IMR-90 (cell line): ENCODE data around the gene GRIPAP1. TPM values are rescaled to one million over a fixed set of nuclear protein-coding genes. Genes with fewer than 3 reads are reported as not detected.

Experiments
- ATAC-seq: fragments of 200-7000 bp; cut with Tn5 transposase; 2 replicates; pipeline ENCODE4 v1.9.1; 2020; ENCODE audit warnings: low read depth, mild to moderate bottlenecking, moderate library complexity
- BruUV-seq: library from RNA; stranded (reverse); fragments of 400-500 nt; replicated peaks from 2 replicates; lab custom pipeline; 2021; lab: Mats Ljungman, UMichigan
- CTCF ChIA-PET: fragments of 300-600 bp; formaldehyde crosslinking; extraction: SDS; loops from one replicate; lab custom pipeline; 2021; ENCODE audit warnings: antibody characterized with exemption; lab: Yijun Ruan, JAX
- POLR2A ChIA-PET: fragments of 300-600 bp; sonication (Branson Sonifier 250); formaldehyde crosslinking; loops from one replicate; lab custom pipeline; 2022; ENCODE audit warnings: antibody characterized with exemption; ENCODE audit not compliant: unreplicated experiment; lab: Charles Lee
- DNase-seq: peaks from one replicate; pipeline ENCODE4 v3.0.0; 2013
- H2AFZ ChIP-seq: replicated peaks from 2 replicates; pipeline ENCODE3; 2013; ENCODE audit warnings: low read length, mild to moderate bottlenecking; ENCODE audit not compliant: poor library complexity
- H2AK5ac ChIP-seq: 2 replicates; pipeline ENCODE4 v1.6.1; 2013; ENCODE audit warnings: low read depth, low read length, inconsistent platforms
- H2AK9ac ChIP-seq: replicated peaks from 2 replicates; pipeline ENCODE3; 2013; ENCODE audit warnings: mild to moderate bottlenecking, low read depth, low read length, moderate library complexity; ENCODE audit not compliant: poor library complexity
- H2BK120ac ChIP-seq: 2 replicates; pipeline ENCODE4 v1.6.1; 2013; ENCODE audit warnings: low read depth, low read length, inconsistent platforms
- H2BK15ac ChIP-seq: 3 replicates; pipeline ENCODE4 v1.6.1; 2013; ENCODE audit warnings: low read depth, low read length, inconsistent platforms
- H2BK20ac ChIP-seq: 2 replicates; pipeline ENCODE4 v1.6.1; 2013; ENCODE audit warnings: low read depth, mild to moderate bottlenecking, inconsistent platforms, low read length, moderate library complexity
- H2BK5ac ChIP-seq: 2 replicates; pipeline ENCODE4 v1.6.1; 2013; ENCODE audit warnings: mild to moderate bottlenecking, low read depth, low read length, inconsistent platforms; ENCODE audit not compliant: poor library complexity, severe bottlenecking
- H3K14ac ChIP-seq: replicated peaks from 2 replicates; pipeline ENCODE4 v1.6.1; 2013; ENCODE audit warnings: low read depth, low read length, inconsistent platforms
- H3K18ac ChIP-seq: 2 replicates; pipeline ENCODE4 v1.6.1; 2013; ENCODE audit warnings: low read depth, low read length, control low read depth
- H3K23ac ChIP-seq: 2 replicates; pipeline ENCODE4 v1.6.1; 2013; ENCODE audit warnings: low read depth, low read length, inconsistent platforms
- H3K27ac ChIP-seq: 2 replicates; pipeline ENCODE4 v1.5.1; 2013; ENCODE audit warnings: mild to moderate bottlenecking, control low read depth, low read length; ENCODE audit not compliant: insufficient read depth
- H3K27me3 ChIP-seq: 2 replicates; pipeline ENCODE4 v1.6.1; 2013; ENCODE audit warnings: low read length; ENCODE audit not compliant: control insufficient read depth, insufficient read depth
- H3K36me3 ChIP-seq: 2 replicates; pipeline ENCODE4 v1.6.1; 2013; ENCODE audit warnings: low read length, mixed read lengths; ENCODE audit not compliant: control insufficient read depth, insufficient read depth
- H3K4ac ChIP-seq: 2 replicates; pipeline ENCODE4 v1.6.1; 2013; ENCODE audit warnings: low read depth, low read length, inconsistent platforms
- H3K4me1 ChIP-seq: 2 replicates; pipeline ENCODE4 v1.6.1; 2013; ENCODE audit warnings: low read length, mixed read lengths; ENCODE audit not compliant: control insufficient read depth, insufficient read depth
- H3K4me2 ChIP-seq: 2 replicates; pipeline ENCODE4 v1.6.1; 2013; ENCODE audit warnings: low read depth, mild to moderate bottlenecking, control low read depth, low read length, moderate library complexity
- H3K4me3 ChIP-seq: 2 replicates; pipeline ENCODE4 v1.5.1; 2013; ENCODE audit warnings: low read depth, mild to moderate bottlenecking, control low read depth, low read length, moderate library complexity; ENCODE audit not compliant: insufficient read depth
- H3K56ac ChIP-seq: 2 replicates; pipeline ENCODE4 v1.6.1; 2013; ENCODE audit warnings: low read length, inconsistent platforms; ENCODE audit not compliant: insufficient read depth; ENCODE audit errors: extremely low read depth
- H3K79me1 ChIP-seq, 2 experiments: 2 replicates each; pipeline ENCODE4 v1.6.1; 2013; ENCODE audit warnings: low read length in 2 of 2, inconsistent platforms in 1 of 2, low read depth in 1 of 2
- H3K9ac ChIP-seq: 2 replicates; pipeline ENCODE4 v1.6.1; 2013; ENCODE audit warnings: low read depth, low read length, control low read depth
- H3K9me1 ChIP-seq: 2 replicates; pipeline ENCODE4 v1.6.1; 2013; ENCODE audit warnings: low read length, inconsistent platforms; ENCODE audit not compliant: insufficient read depth
- H3K9me3 ChIP-seq: 2 replicates; pipeline ENCODE4 v1.6.1; 2013; ENCODE audit warnings: low read length; ENCODE audit not compliant: control insufficient read depth, insufficient read depth
- H4K20me1 ChIP-seq: 2 replicates; pipeline ENCODE4 v1.6.1; 2013; ENCODE audit warnings: low read length, inconsistent platforms; ENCODE audit not compliant: insufficient read depth
- H4K5ac ChIP-seq: 2 replicates; pipeline ENCODE4 v1.6.1; 2013; ENCODE audit warnings: mild to moderate bottlenecking, low read depth, low read length, control low read depth
- H4K8ac ChIP-seq, 2 experiments: 2 replicates each; pipeline ENCODE4 v1.6.1; 2013; ENCODE audit warnings: low read depth in 2 of 2, low read length in 2 of 2, control low read depth in 1 of 2, inconsistent platforms in 1 of 2
- H4K91ac ChIP-seq: 2 replicates; pipeline ENCODE4 v1.6.1; 2013; ENCODE audit warnings: low read depth, low read length, inconsistent platforms; ENCODE audit not compliant: insufficient read depth
- BHLHE40 ChIP-seq: fragments of 150-350 bp; IDR thresholded peaks from 2 replicates; pipeline ENCODE4 v1.6.1; 2016; ENCODE audit warnings: mild to moderate bottlenecking, low read depth, low read length
- CEBPB ChIP-seq: IDR thresholded peaks from 2 replicates; pipeline ENCODE4 v1.6.1; 2012; ENCODE audit warnings: low read depth, low read length, improper control_type of control experiment
- CHD1 ChIP-seq: IDR thresholded peaks from 2 replicates; pipeline ENCODE4 v1.6.1; 2012; ENCODE audit warnings: low read depth, low read length, improper control_type of control experiment
- ELK1 ChIP-seq: fragments of 150-350 bp; IDR thresholded peaks from 2 replicates; pipeline ENCODE4 v1.6.1; 2016; ENCODE audit warnings: low read depth, mild to moderate bottlenecking, low read length, moderate library complexity, borderline replicate concordance
- FOS ChIP-seq: fragments of 150-350 bp; IDR thresholded peaks from 2 replicates; pipeline ENCODE4 v1.6.1; 2016; ENCODE audit warnings: low read depth, low read length
- MAFK ChIP-seq: IDR thresholded peaks from 2 replicates; pipeline ENCODE4 v1.6.1; 2012; ENCODE audit warnings: low read depth, low read length, improper control_type of control experiment
- MAZ ChIP-seq: IDR thresholded peaks from 2 replicates; pipeline ENCODE4 v1.6.1; 2012; ENCODE audit warnings: low read depth, mild to moderate bottlenecking, low read length, improper control_type of control experiment, moderate library complexity, borderline replicate concordance
- MXI1 ChIP-seq: IDR thresholded peaks from 2 replicates; pipeline ENCODE4 v1.6.1; 2012; ENCODE audit warnings: low read depth, mild to moderate bottlenecking, low read length, moderate library complexity, borderline replicate concordance
- NFE2L2 ChIP-seq: fragments of 150-350 bp; IDR thresholded peaks from 2 replicates; pipeline ENCODE4 v1.6.1; 2016; ENCODE audit warnings: low read depth, mild to moderate bottlenecking, low read length
- RAD21 ChIP-seq: IDR thresholded peaks from 2 replicates; pipeline ENCODE4 v1.6.1; 2012; ENCODE audit warnings: low read length, improper control_type of control experiment
- RCOR1 ChIP-seq: IDR thresholded peaks from 2 replicates; pipeline ENCODE4 v1.6.1; 2012; ENCODE audit warnings: mild to moderate bottlenecking, low read length, improper control_type of control experiment; ENCODE audit not compliant: insufficient replicate concordance
- RFX5 ChIP-seq: IDR thresholded peaks from 2 replicates; pipeline ENCODE4 v1.8.0; 2012; ENCODE audit warnings: low read depth, mild to moderate bottlenecking, low read length, moderate library complexity
- WGBS, 2 experiments: methylation state at CpG; one replicate each; pipeline versions ENCODE4 v1.1.5 to v1.1.7; 2013; ENCODE audit warnings: missing lambda C conversion rate in 2 of 2; ENCODE audit not compliant: insufficient read length in 1 of 2; ENCODE audit errors: extremely low coverage in 2 of 2; 5-methylcytosine and 5-hydroxymethylcytosine counted together
- dilution Hi-C: fragments of 300-500 bp; cut with HindIII; formaldehyde crosslinking; loops from one replicate; pipeline ENCODE4 v1.14.3; 2018; ENCODE audit warnings: low sequenced_read_pairs; ENCODE audit not compliant: unreplicated experiment
- in situ Hi-C: fragments of 300-500 bp; cut with MboI; formaldehyde crosslinking; loops from 3 replicates; pipeline ENCODE4 v1.14.3; 2019; ENCODE audit warnings: low sequenced_read_pairs, inconsistent platforms, mixed read lengths
- intact Hi-C: fragments of 100-400 bp; cut with micrococcal nuclease; formaldehyde crosslinking; loops from 2 replicates; pipeline ENCODE4 v1.10.0; 2022
- polyA plus RNA-seq, 3 experiments: library from polyadenylated mRNA; depleted of rRNA; stranded (reverse); fragments of >200 nt; gene quantifications; 2 replicates each; pipeline ENCODE4 v1.2.3, GENCODE V29; 2012; ENCODE audit warnings: low replicate concordance in 1 of 3
- total RNA-seq: library from RNA; depleted of rRNA; stranded (reverse); fragments of >200 nt; gene quantifications from 2 replicates; pipeline ENCODE4 v1.2.3, GENCODE V29; 2012
- TF ChIP-seq, protein P1 (sequence below): conservative IDR thresholded peaks from 2 replicates; pipeline ENCODE4 v1.5.1; 2012; ENCODE audit warnings: mild to moderate bottlenecking, low read depth, low read length, improper control_type of control experiment

GRIPAP1 gene
- total and polyA plus RNA-seq, 2 of the 4 experiments (the other 2 are of a cell fraction), result 17.9 to 25.0 TPM

DNA sequence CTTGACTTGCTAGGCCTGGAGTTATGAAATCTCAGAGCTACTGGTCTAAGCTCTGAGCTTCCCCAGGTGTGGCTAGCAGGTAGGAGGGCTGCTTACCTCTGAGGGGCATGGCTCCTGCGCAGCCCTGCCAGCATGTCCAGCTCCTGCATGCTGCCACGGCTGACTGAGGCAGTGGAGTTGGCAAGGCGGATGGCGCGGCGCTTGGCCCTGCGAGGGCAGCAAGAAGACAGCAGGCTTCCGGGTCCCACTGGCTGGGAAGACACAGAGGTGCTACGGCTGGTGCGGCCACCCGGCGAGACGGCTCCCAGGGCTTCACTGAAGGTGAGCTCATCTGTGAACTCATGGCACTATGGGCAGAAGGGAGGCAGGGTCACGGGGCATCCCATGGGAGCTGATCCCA, 36.1 kb downstream of the GRIPAP1 start:
- no TSS peak for BruUV-seq
- DNase-seq (no peak), ATAC-seq (no peak)
- Histone ChIP-seq H3K14ac (no peak overlapping the region), H2BK15ac (no peak overlapping the region), H4K5ac (no peak overlapping the region), H3K4me3 (no peak overlapping the region), H2AK9ac (no peak overlapping the region), H3K27ac (no peak overlapping the region), H3K36me3 (no peaks in the 10 kb centered on the region), H4K20me1 (no peaks in the 10 kb centered on the region), H4K8ac (no peak overlapping the region), H4K91ac (no peak overlapping the region), H3K4me2 (no peak overlapping the region), H2BK120ac (no peak overlapping the region), H3K27me3 (no peaks in the 10 kb centered on the region), H2AK5ac (no peak overlapping the region), H3K4me1 (peaks cover 4% of the 10 kb centered on the region), H3K56ac (no peak overlapping the region), H3K79me1 (no peaks in the 10 kb centered on the region), H3K23ac (no peak overlapping the region), H2BK5ac (no peak overlapping the region), H3K9me3 (0 out of 2 replicates have a peak, but pooled peaks cover 2% of the 10 kb centered on the region), H3K4ac (no peak overlapping the region), H2BK20ac (no peak overlapping the region), H2AFZ (peak overlapping the region; percentile 5), H3K9me1 (no peaks in the 10 kb centered on the region), H3K9ac (no peak overlapping the region), H3K18ac (no peak overlapping the region)
- WGBS, 2 experiments, result 87% methylated on average over 8 of the region's 14 CpGs; no CpG with 5 or more reads in 1 of the 2 experiments
- CTCF ChIA-PET, result no interaction called here
- intact Hi-C loops, result no loop called here
- no peak for TF ChIP-seq CHD1
- TF ChIP-seq RAD21, result no peak
- no peak for TF ChIP-seq CEBPB
- TF ChIP-seq MAZ, result no peak
- TF ChIP-seq, protein P1, sequence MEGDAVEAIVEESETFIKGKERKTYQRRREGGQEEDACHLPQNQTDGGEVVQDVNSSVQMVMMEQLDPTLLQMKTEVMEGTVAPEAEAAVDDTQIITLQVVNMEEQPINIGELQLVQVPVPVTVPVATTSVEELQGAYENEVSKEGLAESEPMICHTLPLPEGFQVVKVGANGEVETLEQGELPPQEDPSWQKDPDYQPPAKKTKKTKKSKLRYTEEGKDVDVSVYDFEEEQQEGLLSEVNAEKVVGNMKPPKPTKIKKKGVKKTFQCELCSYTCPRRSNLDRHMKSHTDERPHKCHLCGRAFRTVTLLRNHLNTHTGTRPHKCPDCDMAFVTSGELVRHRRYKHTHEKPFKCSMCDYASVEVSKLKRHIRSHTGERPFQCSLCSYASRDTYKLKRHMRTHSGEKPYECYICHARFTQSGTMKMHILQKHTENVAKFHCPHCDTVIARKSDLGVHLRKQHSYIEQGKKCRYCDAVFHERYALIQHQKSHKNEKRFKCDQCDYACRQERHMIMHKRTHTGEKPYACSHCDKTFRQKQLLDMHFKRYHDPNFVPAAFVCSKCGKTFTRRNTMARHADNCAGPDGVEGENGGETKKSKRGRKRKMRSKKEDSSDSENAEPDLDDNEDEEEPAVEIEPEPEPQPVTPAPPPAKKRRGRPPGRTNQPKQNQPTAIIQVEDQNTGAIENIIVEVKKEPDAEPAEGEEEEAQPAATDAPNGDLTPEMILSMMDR, result no peak
- no peak for TF ChIP-seq RFX5
- no peak for TF ChIP-seq FOS
- TF ChIP-seq RCOR1, result no peak
- no peak for TF ChIP-seq BHLHE40
- no peak for TF ChIP-seq ELK1
- no peak for TF ChIP-seq NFE2L2
- no peak for TF ChIP-seq MAFK
- TF ChIP-seq MXI1, result no peak
- dilution Hi-C loops, result no loop called here
- POLR2A ChIA-PET, result no interaction called here
- in situ Hi-C loops, result loop anchor here (25.0 kb wide), 1 partner anchor 96 kb away; the partner anchor contains the start of genes CCDC120 and PRAF2
